Measurements from ENCODE around the gene WSB1.

DNA sequence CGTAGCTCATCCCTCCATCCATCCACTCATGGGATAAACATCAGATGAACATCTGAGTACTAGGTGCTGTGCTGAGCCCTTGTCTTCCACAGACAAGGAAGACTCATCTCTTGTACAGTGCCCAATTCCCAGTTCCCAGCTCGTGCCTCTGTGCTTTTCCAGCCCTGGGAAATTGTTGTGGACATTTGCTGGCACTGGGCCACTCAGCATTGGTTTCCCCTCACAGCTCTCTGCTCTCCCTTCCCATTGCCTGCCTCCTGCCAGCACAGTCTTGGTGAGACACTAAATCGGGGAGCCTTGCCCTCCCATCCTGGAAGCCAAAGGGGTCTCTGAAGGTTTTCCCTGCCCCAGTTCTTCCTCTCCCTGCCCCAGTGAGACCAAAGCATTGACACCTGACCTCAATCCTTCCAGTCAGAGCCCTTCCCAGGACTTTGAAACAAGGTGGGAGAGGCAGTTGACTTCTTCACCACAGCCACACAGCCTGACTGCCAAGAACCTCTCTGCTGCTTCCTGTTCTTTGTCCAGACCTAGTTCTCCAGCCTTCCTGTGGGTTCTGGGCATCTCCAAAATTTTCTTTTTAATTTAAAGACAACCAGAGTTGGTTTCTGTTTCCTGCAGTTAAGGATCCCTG, 50.2 kb downstream of the WSB1 start:
- TF ChIP-seq, protein P1, sequence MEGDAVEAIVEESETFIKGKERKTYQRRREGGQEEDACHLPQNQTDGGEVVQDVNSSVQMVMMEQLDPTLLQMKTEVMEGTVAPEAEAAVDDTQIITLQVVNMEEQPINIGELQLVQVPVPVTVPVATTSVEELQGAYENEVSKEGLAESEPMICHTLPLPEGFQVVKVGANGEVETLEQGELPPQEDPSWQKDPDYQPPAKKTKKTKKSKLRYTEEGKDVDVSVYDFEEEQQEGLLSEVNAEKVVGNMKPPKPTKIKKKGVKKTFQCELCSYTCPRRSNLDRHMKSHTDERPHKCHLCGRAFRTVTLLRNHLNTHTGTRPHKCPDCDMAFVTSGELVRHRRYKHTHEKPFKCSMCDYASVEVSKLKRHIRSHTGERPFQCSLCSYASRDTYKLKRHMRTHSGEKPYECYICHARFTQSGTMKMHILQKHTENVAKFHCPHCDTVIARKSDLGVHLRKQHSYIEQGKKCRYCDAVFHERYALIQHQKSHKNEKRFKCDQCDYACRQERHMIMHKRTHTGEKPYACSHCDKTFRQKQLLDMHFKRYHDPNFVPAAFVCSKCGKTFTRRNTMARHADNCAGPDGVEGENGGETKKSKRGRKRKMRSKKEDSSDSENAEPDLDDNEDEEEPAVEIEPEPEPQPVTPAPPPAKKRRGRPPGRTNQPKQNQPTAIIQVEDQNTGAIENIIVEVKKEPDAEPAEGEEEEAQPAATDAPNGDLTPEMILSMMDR (IDR thresholded peaks at IDR 0.05) = no peak
- TF ChIP-seq POLR2A (IDR thresholded peaks at IDR 0.05) = no peak

Data from lower leg skin (tissue), 3 donors.